ENCODE results near the gene TM9SF4. TPM values are rescaled to one million over a fixed set of nuclear protein-coding genes. Genes with fewer than 3 reads are reported as not detected.

The TM9SF4 gene
- total RNA-seq, 1 experiment from 2014 or later = 7.4 TPM

DNA sequence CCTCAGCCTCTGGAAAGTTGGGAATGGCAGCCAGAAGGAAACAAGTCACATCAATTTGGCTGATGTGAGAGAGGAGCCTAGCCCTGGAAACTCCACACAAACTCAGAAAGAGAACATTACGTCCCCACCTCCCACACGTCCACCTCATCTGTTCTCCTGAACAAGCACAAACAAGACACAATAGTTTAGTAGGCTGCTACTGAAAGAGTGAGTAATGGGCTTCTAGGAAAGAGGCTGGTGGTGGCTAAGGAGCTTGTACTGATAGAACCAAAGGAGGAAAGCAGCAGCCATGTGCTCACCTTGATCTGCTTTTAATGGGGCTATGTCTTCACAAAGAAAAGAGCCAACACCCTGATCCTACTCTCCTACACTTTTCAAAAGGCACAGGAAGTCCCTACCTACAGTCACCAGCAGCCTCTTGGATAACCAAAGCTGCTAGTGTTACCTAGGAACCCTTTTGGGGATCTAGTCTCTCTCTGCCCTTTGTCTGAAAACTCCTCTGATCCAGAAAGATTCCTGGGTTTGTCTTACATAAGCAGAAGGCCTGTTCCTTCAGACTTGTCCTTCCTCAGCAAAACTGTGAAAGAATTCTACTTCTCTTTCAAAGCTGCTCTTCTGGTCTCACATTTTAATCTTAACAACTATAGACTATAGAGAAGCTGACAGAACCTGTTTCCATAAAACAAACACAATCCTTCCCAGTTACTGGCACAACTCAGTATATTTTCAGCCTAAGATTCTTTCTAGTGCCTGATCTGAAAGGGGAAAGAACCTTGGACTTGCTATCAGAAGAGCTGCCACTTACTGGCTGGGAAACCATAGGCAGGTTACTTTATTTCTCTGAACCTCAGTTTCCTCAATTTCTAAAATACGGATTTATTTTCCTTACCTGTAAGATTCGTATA lies 94.9 kb downstream of the TM9SF4 start:
- H3K36me3 ChIP-seq = peaks cover 34% of the 10 kb centered on the region
- no peak overlapping the region for H3K4me3 ChIP-seq
- no peaks in the 10 kb centered on the region for H3K9me3 ChIP-seq
- H3K27me3 ChIP-seq = no peaks in the 10 kb centered on the region
- DNase-seq = no peak

DNA sequence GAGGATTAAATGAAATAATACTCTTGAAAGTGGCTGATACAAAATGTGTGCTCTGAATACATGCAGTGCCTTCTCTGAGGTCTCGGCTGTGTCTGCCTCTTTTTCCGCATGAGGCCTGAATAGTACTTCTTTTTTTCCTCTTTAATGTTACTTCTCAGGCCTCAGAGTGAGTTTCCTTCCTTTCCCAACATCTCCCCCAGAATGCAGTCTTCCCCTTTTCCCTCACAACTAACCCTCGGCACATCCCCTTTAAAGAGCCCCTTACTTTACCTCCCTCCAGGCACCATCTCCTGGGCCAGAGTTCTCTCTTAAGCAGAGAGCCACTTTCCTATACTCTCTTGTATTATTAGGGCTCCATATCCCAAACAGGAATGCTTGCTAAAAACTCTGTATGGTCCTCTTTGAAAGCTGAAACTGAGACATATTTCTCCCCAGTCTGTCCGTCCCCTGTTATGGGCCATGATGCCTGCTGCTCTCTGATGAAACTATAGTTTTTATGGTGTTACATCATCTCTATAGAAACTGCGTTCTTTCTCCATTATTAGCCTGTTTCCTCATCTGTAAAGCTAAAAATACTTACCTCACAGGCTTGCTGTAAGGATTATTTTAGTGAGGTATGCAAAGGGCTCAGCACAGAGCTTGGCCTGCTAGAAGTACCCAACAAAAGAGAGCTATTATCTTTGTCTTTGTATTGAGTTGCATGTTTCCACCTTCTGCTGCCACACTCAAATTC lies 95.8 kb downstream of the TM9SF4 start:
- Histone ChIP-seq H3K27me3 (no peaks in the 10 kb centered on the region), H3K9me3 (no peaks in the 10 kb centered on the region), H3K4me3 (no peak overlapping the region; the same call in 1 of the 2 replicates), H3K36me3 (peaks cover 36% of the 10 kb centered on the region)
- no peak for DNase-seq

DNA sequence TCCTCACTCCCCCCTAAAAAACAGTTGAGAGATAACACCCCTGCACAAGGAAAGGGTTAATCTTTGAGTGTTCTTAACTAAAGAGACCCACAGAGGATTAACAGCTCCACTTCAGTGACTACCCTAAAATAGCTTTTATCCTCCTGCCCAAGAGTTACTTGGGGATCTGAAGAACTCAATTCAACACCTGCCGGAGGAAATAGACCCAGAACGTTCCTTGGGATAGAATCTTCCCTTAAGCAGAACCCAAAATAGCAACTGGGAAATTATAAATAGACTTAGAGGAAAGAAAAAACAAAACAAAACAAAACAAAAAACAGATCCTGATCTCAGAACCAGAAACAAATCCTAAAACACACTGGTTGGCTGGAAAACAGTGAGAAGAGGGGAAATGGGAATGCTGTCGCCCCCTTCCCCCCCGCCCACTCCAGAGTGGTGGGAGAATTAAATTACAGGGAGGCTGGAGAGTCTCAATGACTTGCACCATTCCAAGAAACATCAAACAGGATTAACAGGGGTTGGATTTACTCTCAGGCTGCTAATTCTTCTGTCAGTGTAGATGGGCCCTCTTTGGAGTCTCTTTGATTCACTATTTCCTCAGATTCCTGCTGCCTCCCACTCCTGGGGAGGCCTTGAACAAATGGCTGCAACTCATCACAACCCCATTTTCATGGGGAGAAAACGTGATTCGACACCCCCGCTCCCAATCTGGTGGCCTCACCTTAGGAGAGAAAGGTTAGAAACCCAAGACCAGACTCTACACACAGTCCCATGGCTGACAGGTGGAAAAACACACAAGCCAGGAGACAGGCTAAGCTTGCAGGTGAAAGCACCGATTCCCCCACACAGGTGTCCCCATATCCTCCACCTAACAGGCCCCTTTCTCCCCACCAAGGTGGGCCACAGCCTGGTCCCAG lies 96.6 kb downstream of the TM9SF4 start:
- Histone ChIP-seq H3K36me3 (peaks cover 33% of the 10 kb centered on the region), H3K27me3 (no peaks in the 10 kb centered on the region), H3K9me3 (no peaks in the 10 kb centered on the region), H3K4me3 (peak overlapping the region; percentile 100)
- no peak for DNase-seq

DNA sequence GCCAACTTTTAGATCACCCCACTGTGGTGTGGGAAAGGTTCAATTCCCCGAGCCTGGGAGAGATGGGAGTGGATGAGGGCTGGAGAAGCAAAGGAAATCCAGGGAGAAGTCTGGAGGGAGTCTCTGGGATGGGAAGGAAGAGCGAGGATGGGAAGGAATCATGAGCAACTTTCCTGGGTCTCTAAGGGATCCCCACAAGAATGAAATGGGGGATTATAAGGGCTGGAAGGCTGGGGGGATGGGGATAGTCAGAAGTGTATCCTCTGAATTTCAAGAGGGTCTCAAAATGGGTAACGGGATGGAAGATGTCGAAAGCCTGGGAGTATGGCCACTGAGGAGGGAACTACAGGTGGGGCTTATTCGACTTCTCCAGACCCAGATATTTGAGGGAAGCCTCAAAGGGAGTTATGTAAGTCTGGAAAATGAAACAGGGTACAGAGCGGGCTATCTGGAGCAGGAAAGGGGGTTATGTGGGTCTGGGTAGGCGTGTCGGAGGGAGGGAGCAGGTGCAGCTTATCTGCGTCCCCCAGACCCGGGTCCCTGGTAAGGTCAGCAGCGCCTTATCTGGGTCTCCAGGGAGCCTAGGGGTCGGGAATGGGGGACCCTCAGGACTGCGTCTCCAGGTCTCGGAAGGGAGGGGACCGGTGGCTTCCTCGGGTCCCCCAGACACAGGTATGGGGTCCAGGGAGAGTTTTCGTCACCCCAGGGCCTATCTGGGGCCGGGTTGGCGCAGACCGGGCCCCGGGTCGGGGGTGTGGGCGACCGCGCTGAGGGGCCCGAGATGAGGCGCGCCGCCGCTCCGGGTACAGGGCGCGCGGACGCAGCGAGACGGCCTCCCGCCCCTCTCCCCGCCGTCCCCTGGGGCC lies 97.5 kb downstream of the TM9SF4 start:
- no peaks in the 10 kb centered on the region for H3K9me3 ChIP-seq
- peak overlapping the region; percentile 100 for H3K4me3 ChIP-seq
- peaks cover 33% of the 10 kb centered on the region for H3K36me3 ChIP-seq
- no peak for DNase-seq
- H3K27me3 ChIP-seq = no peaks in the 10 kb centered on the region

GRCh38 chr20:32207626-32208498 lies 98.3 kb downstream of the TM9SF4 start, which contains the start of the genes PLAGL2 and POFUT1:
TSS of gene PLAGL2 (minus strand) at chr20:32207743. CDS start at chr20:32202178, 5,565 bp downstream.
TSS of gene POFUT1 (plus strand) at chr20:32207880. CDS start at chr20:32207942, 62 bp downstream.
- H3K9me3 ChIP-seq = no peaks in the 10 kb centered on the region
- peak within 1 kb of the TSS; percentile 100 for H3K4me3 ChIP-seq
- peak; percentile 86 for DNase-seq
- H3K36me3 ChIP-seq = peaks cover 33% of the 10 kb centered on the region
- H3K27me3 ChIP-seq = no peaks in the 10 kb centered on the region

GRCh38 chr20:32208499-32209154 lies 99.1 kb downstream of the TM9SF4 start:
- Histone ChIP-seq H3K27me3 (no peaks in the 10 kb centered on the region), H3K9me3 (no peaks in the 10 kb centered on the region), H3K36me3 (peaks cover 33% of the 10 kb centered on the region), H3K4me3 (peak overlapping the region; percentile 100)
- no peak for DNase-seq

GRCh38 chr20:32209850-32210605 lies 100.5 kb downstream of the TM9SF4 start:
- H3K9me3 ChIP-seq = no peaks in the 10 kb centered on the region
- peaks cover 38% of the 10 kb centered on the region for H3K36me3 ChIP-seq
- DNase-seq = no peak
- H3K4me3 ChIP-seq = no peak overlapping the region
- no peaks in the 10 kb centered on the region for H3K27me3 ChIP-seq

- Histone ChIP-seq H3K27me3 (no peaks in the 10 kb centered on the region), H3K4me3 (no peak overlapping the region), H3K9me3 (no peaks in the 10 kb centered on the region), H3K36me3 (peaks cover 72% of the 10 kb centered on the region)
- no peak for DNase-seq
Measured at GRCh38 chr20:32213870-32214269, 104.4 kb downstream of the TM9SF4 start.

DNA sequence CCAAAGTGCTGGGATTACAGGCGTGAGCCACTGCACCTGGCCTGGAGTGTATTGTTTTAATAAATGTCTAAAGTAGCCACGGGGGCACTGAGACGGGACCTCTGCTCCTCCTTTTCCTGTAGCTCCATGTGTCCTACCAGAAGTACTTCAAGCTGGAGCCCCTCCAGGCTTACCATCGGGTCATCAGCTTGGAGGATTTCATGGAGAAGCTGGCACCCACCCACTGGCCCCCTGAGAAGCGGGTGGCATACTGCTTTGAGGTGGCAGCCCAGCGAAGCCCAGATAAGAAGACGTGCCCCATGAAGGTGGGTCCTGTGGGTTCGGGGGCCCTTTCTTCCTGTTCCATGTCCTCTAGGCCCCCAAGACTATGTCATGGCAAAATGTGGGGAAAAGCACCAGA lies 105.6 kb downstream of the TM9SF4 start:
- H3K27me3 ChIP-seq = no peaks in the 10 kb centered on the region
- no peaks in the 10 kb centered on the region for H3K9me3 ChIP-seq
- no peak overlapping the region for H3K4me3 ChIP-seq
- no peak for DNase-seq
- peaks cover 70% of the 10 kb centered on the region for H3K36me3 ChIP-seq

GRCh38 chr20:32215729-32216128 lies 106.2 kb downstream of the TM9SF4 start:
- no peak for DNase-seq
- no peak overlapping the region for H3K4me3 ChIP-seq
- peaks cover 71% of the 10 kb centered on the region for H3K36me3 ChIP-seq

GRCh38 chr20:32216179-32217142 lies 106.9 kb downstream of the TM9SF4 start:
- no peak overlapping the region for H3K4me3 ChIP-seq
- H3K9me3 ChIP-seq = no peaks in the 10 kb centered on the region
- no peaks in the 10 kb centered on the region for H3K27me3 ChIP-seq
- H3K36me3 ChIP-seq = peaks cover 73% of the 10 kb centered on the region
- DNase-seq = no peak

More at GRCh38 chr20:32215729-32216128, 106.2 kb downstream of the TM9SF4 start:
- no peaks in the 10 kb centered on the region for H3K27me3 ChIP-seq
- no peaks in the 10 kb centered on the region for H3K9me3 ChIP-seq
